H1 (cell line): Measurements from ENCODE around the gene LHB. TPM values are rescaled to one million over a fixed set of nuclear protein-coding genes. Genes with fewer than 3 reads are reported as not detected.

ENCODE experiments used
- NRF1 ChIP-seq: IDR thresholded peaks from 2 replicates; pipeline ENCODE4 v1.6.1; 2011; ENCODE audit warnings: mild to moderate bottlenecking, low read depth, low read length, improper control_type of control experiment
- POLR2A ChIP-seq, 2 experiments: IDR thresholded peaks; 1 replicate in 1 of 2; 2 replicates in 1 of 2; pipeline ENCODE4 v1.6.1; 2011; ENCODE audit warnings: low read depth in 2 of 2, low read length in 2 of 2, mild to moderate bottlenecking in 2 of 2; ENCODE audit errors: control extremely low read depth in 1 of 2
- POU5F1 ChIP-seq: IDR thresholded peaks from 2 replicates; pipeline ENCODE4 v1.6.1; 2011; ENCODE audit warnings: low read depth, mild to moderate bottlenecking, low read length, moderate library complexity
- SRF ChIP-seq: IDR thresholded peaks from 2 replicates; pipeline ENCODE4 v1.6.1; 2011; ENCODE audit warnings: mild to moderate bottlenecking, low read depth, low read length, moderate library complexity
- polyA plus RNA-seq, 7 experiments: library from polyadenylated mRNA; depleted of rRNA in 3 of 7; stranded (reverse) in 5 of 7; unstranded in 2 of 7; fragments of >200 nt in 5 of 7; fragments of 200-250 nt in 2 of 7; gene quantifications; 1 replicate in 5 of 7; 2 replicates in 1 of 7; 4 replicates in 1 of 7; pipeline versions ENCODE4 v1.2.1 to v1.2.3, GENCODE V29; 2011 to 2013; ENCODE audit warnings: missing spikeins in 2 of 7, mixed read lengths in 2 of 7
- total RNA-seq: library from RNA; stranded (reverse); fragmentation: NEBNext Ultra II Directional; extraction: Animal tissue kit (Norgen Biotek cat#: 25700); gene quantifications from 2 replicates; pipeline ENCODE4 v1.2.1, GENCODE V29; 2021

LHB gene
- total and polyA plus RNA-seq, 2 of the 8 experiments (the other 6 are each of a cell fraction or from before 2014, with no cell fraction given) = 0.53 TPM; not detected in 1

GRCh38 chr19:49014870-49015255, 2.0 kb downstream of the LHB start (continued):
- TF ChIP-seq NRF1 = no peak
- no peak for TF ChIP-seq POLR2A (IDR thresholded peaks at IDR 0.05; ENCODE audit: control extremely low read depth in 1 of 2, low read depth in 2 of 2, low read length in 2 of 2)
- TF ChIP-seq SRF = no peak
- TF ChIP-seq POU5F1 = no peak
